Stimulated activated CD8-positive, alpha-beta memory T cell treated with anti-CD3 and anti-CD28 coated beads, Interleukin-12 subunit alpha, Interleukin-12 subunit beta, amount 100 ng/mL, for 24 hours (primary cell): Measurements from ENCODE around the gene ZNF578.
"Not testable (repeated sequence)": the region's sequence is repeated elsewhere in the genome, so short reads cannot be mapped to it uniquely, and the experiment has no call there.

ENCODE experiments used
- DNase-seq: peaks from one replicate; pipeline ENCODE4 v3.0.0-alpha.2; 2020; ENCODE audit errors: extremely low read depth

ZNF578 gene

GRCh38 chr19:52561611-52562010, 108.3 kb downstream of the ZNF578 start:
- DNase-seq = not testable (repeated sequence)
